Heart right ventricle (tissue), 16 donors: ENCODE measurements around the gene PGBD1. TPM values are rescaled to one million over a fixed set of nuclear protein-coding genes. Genes with fewer than 3 reads are reported as not detected.

Experiments
- ATAC-seq, 8 donors: fragments of 200-7000 bp; cut with Tn5 transposase; one replicate each; pipeline ENCODE4 v1.9.1; 2020; ENCODE audit warnings: mild to moderate bottlenecking in 8 of 8, moderate library complexity in 8 of 8, moderate number of reproducible peaks in 1 of 8
- DNase-seq, 2 donors: peaks; one replicate each; pipeline ENCODE4 v3.0.0-alpha.2; 2020
- H3K27ac ChIP-seq, 10 donors: fragments of 200-600 bp; sonication (generic) in 2 of 10; one replicate each; pipeline versions ENCODE4 v1.5.0 to v1.8.0; 2020 to 2022; ENCODE audit warnings: mild to moderate bottlenecking in 3 of 10
- H3K27me3 ChIP-seq, 7 donors: fragments of 200-600 bp; one replicate each; pipeline ENCODE4 v1.8.0; 2021 to 2022; ENCODE audit warnings: mild to moderate bottlenecking in 2 of 7
- H3K36me3 ChIP-seq, 9 donors: fragments of 200-600 bp; sonication (generic) in 1 of 9; one replicate each; pipeline versions ENCODE4 v1.5.0 to v1.8.0; 2020 to 2022; ENCODE audit warnings: mild to moderate bottlenecking in 2 of 9
- H3K4me1 ChIP-seq, 9 donors: fragments of 200-600 bp; sonication (generic) in 1 of 9; one replicate each; pipeline versions ENCODE4 v1.5.0 to v1.8.0; 2020 to 2022; ENCODE audit warnings: mild to moderate bottlenecking in 4 of 9
- H3K4me3 ChIP-seq, 10 donors: fragments of 200-600 bp; sonication (generic) in 2 of 10; one replicate each; pipeline versions ENCODE4 v1.5.0 to v1.8.0; 2020 to 2022; ENCODE audit warnings: mild to moderate bottlenecking in 7 of 10, moderate library complexity in 2 of 10
- H3K9me3 ChIP-seq, 11 donors: fragments of 200-600 bp in 10 of 11; sonication (generic) in 2 of 11; one replicate each; pipeline versions ENCODE4 v1.5.0 to v1.8.0; 2013 to 2022; ENCODE audit warnings: mild to moderate bottlenecking in 2 of 11, control low read depth in 1 of 11, moderate library complexity in 1 of 11
- CTCF ChIP-seq, 9 donors: fragments of 200-600 bp; sonication (generic) in 2 of 9; IDR thresholded peaks; one replicate each; pipeline versions ENCODE4 v1.5.0 to v1.8.0; 2021 to 2022; ENCODE audit warnings: antibody characterized with exemption in 9 of 9, mild to moderate bottlenecking in 5 of 9, moderate library complexity in 1 of 9
- WGBS, 2 donors: extraction: QIAGEN DNeasy Blood & Tissue Kit; methylation state at CpG; one replicate each; pipeline ENCODE4 v1.1.7; 2013; ENCODE audit warnings: inconsistent platforms in 1 of 2; 5-methylcytosine and 5-hydroxymethylcytosine counted together
- intact Hi-C, 10 donors: fragments of 100-400 bp; cut with DNase I; formaldehyde crosslinking; loops; one replicate each; pipeline versions ENCODE4 v1.11.1 to v1.14.2; 2022
- polyA plus RNA-seq, 2 donors: library from polyadenylated mRNA; stranded (reverse); fragments of 200-250 nt; gene quantifications; one replicate each; pipeline ENCODE4 v1.2.3, GENCODE V29; 2013
- total RNA-seq, 10 donors: library from RNA; stranded (reverse); fragmentation: NEBNext Ultra II Directional in 3 of 10; extraction: Animal tissue kit (Norgen Biotek cat#: 25700) in 3 of 10; gene quantifications; one replicate each; pipeline versions ENCODE4 v1.2.1 to v1.2.4, GENCODE V29; 2021 to 2023
- donor health status: Arrhythmogenic right ventricular cardiomyopathy.
- donor health status: ischemic (EF 13 %, LVEDD 7.1; RV severe dilation, severe dysfunction).
- donor health status: healthy with polysubstance abuse.
- donor health status: DM: no; HTN: yes; CAD: no.
- donor health status: DM: no; HTN: no; CAD: no.
- donor health status: ischemic (EF 25% LVEDD 6.9; RV normal size, moderate dysfunction).
- donor health status: ischemic (EF 25% LVEDD 5.7; RV mildly dilated, moderate dysfunction).
- donor health status: healthy.
- donor health status: DM: yes; HTN: yes; CAD: no.
- donor health status: Ischemic cardiomyopathy.
- donor health status: ischemic (EF 35%, LVEDD 5.7; RV mildly dilated, moderate dysfunction).
- donor health status: nonischemic (EF 11% LVEDD 7.7; RV severe dilation, severe dysfunction).
- donor health status: DM: yes; HTN: yes; CAD: no.
- donor health status: PGD.
- donor health status: ischemic (EF 29% LVEDD 5.4; RV normal size, mild dysfunction).
- donor health status: nonischemic (EF 23%, LVEDD 6.1; RV moderate dilation, normal function).

Gene PGBD1
- total and polyA plus RNA-seq, 12 donors = 1.6 to 4.6 (median 2.8) TPM

- Histone ChIP-seq H3K27me3 (no peaks in the 10 kb centered on the region), H3K36me3 (peaks cover 0 to 3% (median 0%) of the 10 kb centered on the region in 9 donors), H3K27ac (peak within 1 kb of the TSS; percentile 88 to 97 (median 92)), H3K4me1 (peaks cover 0 to 25% (median 11%) of the 10 kb centered on the region in 9 donors), H3K4me3 (peak within 1 kb of the TSS; percentile 56 to 90 (median 66)), H3K9me3 (peaks cover 0 to 11% (median 0%) of the 10 kb centered on the region in 11 donors)
- WGBS, 2 donors = 0 to 1% methylated on average over 35 of the region's 35 CpGs
- ATAC-seq = peak; percentile 95 to 99 (median 97)
- DNase-seq = peak; percentile 87 to 97
- intact Hi-C loops = loop anchor here in 7 of 10 donors (2.0 to 10.0 kb wide), 6 partner anchors 15 to 198 kb away; partner anchors contain the start of genes PGBD1 (in 3 of the 7) and ZSCAN26 (in 2 of the 7)
- no peak for TF ChIP-seq CTCF (IDR thresholded peaks at IDR 0.05)
Observed at GRCh38 chr6:28335564-28336283, 54.4 kb downstream of the PGBD1 start, which contains the start of gene ZSCAN31. ZSCAN31 (minus strand) TSS chr6:28336148; CDS start chr6:28329683, 6,465 bp downstream.

- Histone ChIP-seq H3K36me3 (peaks cover 0 to 8% (median 0%) of the 10 kb centered on the region in 9 donors), H3K9me3 (peaks cover 0 to 18% (median 0%) of the 10 kb centered on the region in 11 donors), H3K27me3 (no peaks in the 10 kb centered on the region), H3K4me3 (peak overlapping the region; percentile 56 to 90 (median 66)), H3K4me1 (peaks cover 0 to 25% (median 11%) of the 10 kb centered on the region in 9 donors), H3K27ac (peak overlapping the region; percentile 88 to 97 (median 92))
- WGBS, 2 donors = 10 to 15% methylated on average over 24 of the region's 24 CpGs
- ATAC-seq (peak; percentile 25 to 69 (median 54)), DNase-seq (peak in 1 of 2 donors; percentile 62)
- intact Hi-C loops = loop anchor here in 7 of 10 donors (2.0 to 10.0 kb wide), 6 partner anchors 14 to 199 kb away; partner anchors contain the start of genes PGBD1 (in 3 of the 7) and ZSCAN26 (in 2 of the 7)
- no peak for TF ChIP-seq CTCF (IDR thresholded peaks at IDR 0.05)
Observed at GRCh38 chr6:28336284-28337120, 55.1 kb downstream of the PGBD1 start.

GRCh38 chr6:28337121-28337520 lies 55.7 kb downstream of the PGBD1 start:
- DNase-seq = no peak
- Histone ChIP-seq H3K9me3 (peaks cover 0 to 18% (median 0%) of the 10 kb centered on the region in 11 donors), H3K36me3 (peaks cover 0 to 8% (median 0%) of the 10 kb centered on the region in 9 donors), H3K4me1 (peaks cover 0 to 25% (median 11%) of the 10 kb centered on the region in 9 donors), H3K27ac (peak overlapping the region in 7 of 10 donors; percentile 88 to 97 (median 92)), H3K4me3 (peak overlapping the region in 6 of 10 donors; percentile 61 to 74 (median 67)), H3K27me3 (no peaks in the 10 kb centered on the region)
- ATAC-seq = no peak
- TF ChIP-seq CTCF (IDR thresholded peaks at IDR 0.05) = no peak
- intact Hi-C loops = loop anchor here in 7 of 10 donors (2.0 to 10.0 kb wide), 6 partner anchors 14 to 200 kb away; partner anchors contain the start of genes PGBD1 (in 3 of the 7) and ZSCAN26 (in 2 of the 7)
